ENCODE results near the gene GORAB. TPM values are rescaled to one million over a fixed set of nuclear protein-coding genes. Genes with fewer than 3 reads are reported as not detected.

GORAB gene
- polyA plus RNA-seq, 2 of the 4 experiments (the other 2 are of a cell fraction), result 7.5 to 15.1 TPM

DNA sequence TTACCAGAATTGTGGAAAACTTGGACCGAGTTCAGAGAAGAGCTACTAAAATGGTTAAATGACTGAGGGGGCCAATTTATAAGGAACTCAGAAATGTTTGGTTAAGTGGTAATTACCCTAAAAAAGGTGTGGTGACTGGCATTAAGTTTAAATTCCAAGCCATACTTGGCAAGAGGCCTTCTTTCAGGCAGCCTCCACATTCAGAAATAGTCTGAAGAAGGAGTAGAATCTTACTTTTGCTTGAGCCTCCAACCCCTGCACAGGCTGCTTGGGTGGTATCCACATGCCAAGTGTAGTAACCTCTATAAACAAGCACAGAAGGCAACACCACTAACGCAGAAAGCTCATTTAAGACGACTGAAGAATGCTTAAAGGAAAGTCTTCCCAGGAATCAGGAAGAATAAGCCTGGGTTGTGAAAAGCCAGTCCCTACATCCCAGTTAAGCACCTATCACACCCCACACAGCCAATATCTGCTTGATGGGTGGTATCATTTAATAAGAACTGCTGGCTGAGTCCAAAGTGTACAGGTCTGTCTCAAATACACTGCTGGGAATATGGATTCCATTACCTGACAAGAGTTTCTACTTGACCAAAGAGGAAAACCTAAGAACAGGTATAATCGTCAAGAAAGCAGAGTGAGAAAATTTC lies 13.7 kb upstream of the GORAB start:
- ChIA-PET CTCF (no interaction called here), POLR2A (no interaction called here)
- Histone ChIP-seq H3K4me1 (no peaks in the 10 kb centered on the region), H3K27ac (no peak overlapping the region), H3K4me3 (no peak overlapping the region), H3K9me3 (no peaks in the 10 kb centered on the region), H3K4me2 (no peak overlapping the region)
- 31% methylated on average over 4 of the region's 4 CpGs for WGBS (ENCODE audit: missing lambda C conversion rate)
- ATAC-seq (no peak), DNase-seq (ENCODE audit: low read depth in 1 of 2, low spot score in 1 of 2) (no peak), FAIRE-seq (no peak)
- no peak for TF ChIP-seq HEYL (CRISPR knock-in tag; IDR thresholded peaks at IDR 0.05)
- TF ChIP-seq ZNF302 (CRISPR knock-in tag; IDR thresholded peaks at IDR 0.05), result no peak
- TF ChIP-seq GATA3 (IDR thresholded peaks at IDR 0.05; ENCODE audit: borderline replicate concordance), result no peak
- no peak for TF ChIP-seq RFX5 (IDR thresholded peaks at IDR 0.05)
- TF ChIP-seq HOXB5 (CRISPR knock-in tag; IDR thresholded peaks at IDR 0.05), result no peak
- TF ChIP-seq, protein P1, sequence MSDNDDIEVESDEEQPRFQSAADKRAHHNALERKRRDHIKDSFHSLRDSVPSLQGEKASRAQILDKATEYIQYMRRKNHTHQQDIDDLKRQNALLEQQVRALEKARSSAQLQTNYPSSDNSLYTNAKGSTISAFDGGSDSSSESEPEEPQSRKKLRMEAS (IDR thresholded peaks at IDR 0.05), result no peak

DNA sequence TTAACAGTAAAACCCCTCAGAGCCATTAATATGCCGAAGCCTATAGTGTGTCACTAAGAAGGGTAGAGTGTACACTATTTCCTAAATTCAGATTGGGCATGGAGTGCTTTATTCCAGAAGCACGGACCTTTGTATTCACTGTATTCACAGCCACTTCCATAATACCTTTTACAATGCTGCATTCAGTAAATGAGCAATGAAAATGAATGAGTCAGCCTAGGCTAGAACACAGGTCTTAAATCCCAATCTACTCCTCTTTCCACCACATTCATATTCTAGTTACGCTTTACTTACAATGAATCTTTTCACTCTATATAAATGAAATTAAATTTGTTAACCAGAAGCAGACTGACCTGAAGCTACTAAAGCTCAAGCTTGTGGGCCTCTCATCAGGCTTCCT lies 13.0 kb upstream of the GORAB start:
- H3K27ac ChIP-seq, result no peak overlapping the region
- POLR2A ChIA-PET, result no interaction called here

DNA sequence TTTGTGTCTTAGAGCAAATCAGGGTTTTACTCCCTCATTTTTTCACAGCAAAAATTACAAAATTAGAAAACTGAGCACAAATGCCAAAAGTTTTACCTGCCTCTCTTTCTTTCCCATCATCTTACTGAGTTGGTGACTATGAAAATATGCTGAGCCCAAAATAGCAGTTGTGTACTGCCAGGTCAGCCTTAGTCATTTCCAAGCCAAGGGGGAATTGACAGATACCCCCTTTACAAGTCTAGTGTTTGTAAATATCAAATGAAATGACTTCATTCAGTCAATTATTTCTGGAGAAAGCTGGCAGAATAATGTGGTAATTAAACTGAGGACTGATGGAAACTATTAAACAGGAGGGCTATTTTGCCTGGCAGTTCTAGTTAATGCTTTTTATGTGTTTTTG lies 11.4 kb upstream of the GORAB start:
- ATAC-seq, result no peak
- no peak overlapping the region for H3K4me2 ChIP-seq
- DNase-seq (ENCODE audit: low read depth in 1 of 2, low spot score in 1 of 2), result no peak
- ChIA-PET POLR2A (no interaction called here), CTCF (no interaction called here)
- FAIRE-seq, result no peak
- no peaks in the 10 kb centered on the region for H3K4me1 ChIP-seq
- no peaks in the 10 kb centered on the region for H3K9me3 ChIP-seq
- H3K27ac ChIP-seq, result no peak overlapping the region
- TF ChIP-seq FOSB (CRISPR knock-in tag; IDR thresholded peaks at IDR 0.05) (no peak), JUNB (IDR thresholded peaks at IDR 0.05) (no peak), MAZ (IDR thresholded peaks at IDR 0.05; ENCODE audit: borderline replicate concordance, low read depth, low read length) (no peak)
- TF ChIP-seq, protein P2, sequence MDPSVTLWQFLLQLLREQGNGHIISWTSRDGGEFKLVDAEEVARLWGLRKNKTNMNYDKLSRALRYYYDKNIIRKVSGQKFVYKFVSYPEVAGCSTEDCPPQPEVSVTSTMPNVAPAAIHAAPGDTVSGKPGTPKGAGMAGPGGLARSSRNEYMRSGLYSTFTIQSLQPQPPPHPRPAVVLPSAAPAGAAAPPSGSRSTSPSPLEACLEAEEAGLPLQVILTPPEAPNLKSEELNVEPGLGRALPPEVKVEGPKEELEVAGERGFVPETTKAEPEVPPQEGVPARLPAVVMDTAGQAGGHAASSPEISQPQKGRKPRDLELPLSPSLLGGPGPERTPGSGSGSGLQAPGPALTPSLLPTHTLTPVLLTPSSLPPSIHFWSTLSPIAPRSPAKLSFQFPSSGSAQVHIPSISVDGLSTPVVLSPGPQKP (IDR thresholded peaks at IDR 0.05; ENCODE audit: low read depth, low read length), result no peak
- H3K4me3 ChIP-seq, result no peak overlapping the region

More for the DNA sequence above, 13.0 kb upstream of the GORAB start:
- ATAC-seq (no peak), DNase-seq (ENCODE audit: low read depth in 1 of 2, low spot score in 1 of 2) (no peak), FAIRE-seq (no peak)
- 46% methylated on average over 3 of the region's 3 CpGs for WGBS (ENCODE audit: missing lambda C conversion rate)
- no peak for TF ChIP-seq ZFP36 (IDR thresholded peaks at IDR 0.05; ENCODE audit: borderline replicate concordance, partially characterized antibody)
- TF ChIP-seq, protein P3, sequence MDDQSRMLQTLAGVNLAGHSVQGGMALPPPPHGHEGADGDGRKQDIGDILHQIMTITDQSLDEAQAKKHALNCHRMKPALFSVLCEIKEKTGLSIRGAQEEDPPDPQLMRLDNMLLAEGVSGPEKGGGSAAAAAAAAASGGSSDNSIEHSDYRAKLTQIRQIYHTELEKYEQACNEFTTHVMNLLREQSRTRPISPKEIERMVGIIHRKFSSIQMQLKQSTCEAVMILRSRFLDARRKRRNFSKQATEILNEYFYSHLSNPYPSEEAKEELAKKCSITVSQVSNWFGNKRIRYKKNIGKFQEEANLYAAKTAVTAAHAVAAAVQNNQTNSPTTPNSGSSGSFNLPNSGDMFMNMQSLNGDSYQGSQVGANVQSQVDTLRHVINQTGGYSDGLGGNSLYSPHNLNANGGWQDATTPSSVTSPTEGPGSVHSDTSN (IDR thresholded peaks at IDR 0.05), result no peak
- CTCF ChIA-PET, result no interaction called here
- no peak overlapping the region for H3K4me2 ChIP-seq
- no peaks in the 10 kb centered on the region for H3K4me1 ChIP-seq
- no peak overlapping the region for H3K4me3 ChIP-seq
- H3K9me3 ChIP-seq, result no peaks in the 10 kb centered on the region

DNA sequence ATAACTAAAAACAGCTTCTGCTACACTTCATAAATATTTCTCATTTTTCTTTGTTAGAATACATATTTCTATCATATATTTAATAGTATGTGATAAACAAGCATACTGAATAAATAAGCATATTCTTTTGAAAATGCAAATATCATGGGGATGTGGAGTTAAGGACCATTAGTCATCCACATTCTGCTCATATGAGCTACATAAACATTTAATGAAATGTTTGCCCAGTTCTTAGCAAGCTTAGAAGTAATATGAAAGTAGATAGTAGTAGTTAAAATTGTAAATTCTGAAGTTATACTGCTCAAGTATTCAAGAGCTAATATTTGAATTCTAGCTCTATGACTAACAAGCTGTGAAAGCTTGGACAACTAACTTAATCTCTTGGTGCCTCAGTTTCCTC lies 10.1 kb upstream of the GORAB start:
- CTCF ChIA-PET, result no interaction called here
- POLR2A ChIA-PET, result interaction anchor here (0.7 kb wide), 2 partner anchors 10 to 355 kb away, joined by 4 read pairs; partner anchors contain the start of gene GORAB
- no peak for TF ChIP-seq BHLHE40 (IDR thresholded peaks at IDR 0.05; ENCODE audit: low read depth, low read length)
- TF ChIP-seq CEBPB (IDR thresholded peaks at IDR 0.05), result no peak
- TF ChIP-seq, protein P1 (IDR thresholded peaks at IDR 0.05), result no peak
- TF ChIP-seq, protein P3 (IDR thresholded peaks at IDR 0.05), result no peak
- TF ChIP-seq MAZ (IDR thresholded peaks at IDR 0.05; ENCODE audit: borderline replicate concordance, low read depth, low read length), result no peak
- no peak for TF ChIP-seq ZFP36 (IDR thresholded peaks at IDR 0.05; ENCODE audit: borderline replicate concordance, partially characterized antibody)
- TF ChIP-seq NFE2L2 (conservative IDR thresholded peaks at IDR 0.05; ENCODE audit: low read length), result no peak
- no peak for TF ChIP-seq KDM5A (IDR thresholded peaks at IDR 0.05)
- no peak for TF ChIP-seq EP300 (IDR thresholded peaks at IDR 0.05)
- TF ChIP-seq, protein P4, sequence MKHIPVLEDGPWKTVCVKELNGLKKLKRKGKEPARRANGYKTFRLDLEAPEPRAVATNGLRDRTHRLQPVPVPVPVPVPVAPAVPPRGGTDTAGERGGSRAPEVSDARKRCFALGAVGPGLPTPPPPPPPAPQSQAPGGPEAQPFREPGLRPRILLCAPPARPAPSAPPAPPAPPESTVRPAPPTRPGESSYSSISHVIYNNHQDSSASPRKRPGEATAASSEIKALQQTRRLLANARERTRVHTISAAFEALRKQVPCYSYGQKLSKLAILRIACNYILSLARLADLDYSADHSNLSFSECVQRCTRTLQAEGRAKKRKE (CRISPR knock-in tag; IDR thresholded peaks at IDR 0.05; ENCODE audit: low read depth), result no peak
- no peak for TF ChIP-seq MAFK (IDR thresholded peaks at IDR 0.05; ENCODE audit: partially characterized antibody)
- TF ChIP-seq, protein P2 (IDR thresholded peaks at IDR 0.05; ENCODE audit: low read depth, low read length), result no peak

More for the DNA sequence above, 10.1 kb upstream of the GORAB start:
- ATAC-seq (no peak), FAIRE-seq (no peak), DNase-seq (ENCODE audit: low read depth in 1 of 2, low spot score in 1 of 2) (no peak)
- Histone ChIP-seq H3K4me3 (no peak overlapping the region), H3K9me3 (no peaks in the 10 kb centered on the region), H3K4me1 (no peaks in the 10 kb centered on the region), H3K27ac (no peak overlapping the region), H3K4me2 (no peak overlapping the region)
